ENCODE measurements around the gene PHF14.

Gene PHF14

DNA sequence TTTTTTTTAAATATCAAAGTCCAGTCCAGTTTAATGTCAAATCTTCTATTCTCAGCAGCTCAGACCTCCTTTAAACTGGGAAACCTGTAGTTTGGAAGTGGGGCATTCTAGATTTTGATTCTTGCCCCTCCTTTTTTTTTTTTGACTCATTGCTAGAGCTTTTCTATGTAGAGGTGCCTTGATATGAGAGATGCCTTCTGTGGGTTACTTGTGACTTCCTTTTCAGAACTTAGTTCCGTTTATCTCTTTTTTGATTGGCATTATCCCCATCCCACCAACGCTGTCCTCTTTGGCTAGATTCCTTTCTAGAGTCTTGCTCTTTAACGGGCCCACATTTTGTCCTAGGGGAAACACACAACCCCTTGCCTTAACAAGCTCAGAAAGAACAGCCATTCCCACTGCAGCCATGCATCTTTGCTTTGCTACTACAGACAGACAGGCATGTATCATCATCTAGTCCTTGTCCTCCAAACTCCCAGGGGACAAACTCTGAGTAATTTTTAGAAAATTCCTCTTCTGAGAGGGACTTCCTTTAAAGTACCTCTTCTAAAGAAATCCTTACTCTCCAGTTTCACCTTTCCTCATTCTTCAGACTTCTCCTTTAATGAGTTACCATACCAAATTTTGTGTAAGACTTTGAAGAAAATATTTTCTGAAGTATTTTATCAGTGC, 153.6 kb downstream of the PHF14 start:
- TF ChIP-seq, protein P1, sequence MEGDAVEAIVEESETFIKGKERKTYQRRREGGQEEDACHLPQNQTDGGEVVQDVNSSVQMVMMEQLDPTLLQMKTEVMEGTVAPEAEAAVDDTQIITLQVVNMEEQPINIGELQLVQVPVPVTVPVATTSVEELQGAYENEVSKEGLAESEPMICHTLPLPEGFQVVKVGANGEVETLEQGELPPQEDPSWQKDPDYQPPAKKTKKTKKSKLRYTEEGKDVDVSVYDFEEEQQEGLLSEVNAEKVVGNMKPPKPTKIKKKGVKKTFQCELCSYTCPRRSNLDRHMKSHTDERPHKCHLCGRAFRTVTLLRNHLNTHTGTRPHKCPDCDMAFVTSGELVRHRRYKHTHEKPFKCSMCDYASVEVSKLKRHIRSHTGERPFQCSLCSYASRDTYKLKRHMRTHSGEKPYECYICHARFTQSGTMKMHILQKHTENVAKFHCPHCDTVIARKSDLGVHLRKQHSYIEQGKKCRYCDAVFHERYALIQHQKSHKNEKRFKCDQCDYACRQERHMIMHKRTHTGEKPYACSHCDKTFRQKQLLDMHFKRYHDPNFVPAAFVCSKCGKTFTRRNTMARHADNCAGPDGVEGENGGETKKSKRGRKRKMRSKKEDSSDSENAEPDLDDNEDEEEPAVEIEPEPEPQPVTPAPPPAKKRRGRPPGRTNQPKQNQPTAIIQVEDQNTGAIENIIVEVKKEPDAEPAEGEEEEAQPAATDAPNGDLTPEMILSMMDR (IDR thresholded peaks at IDR 0.05): no peak
- intact Hi-C loops (cut with DNase I; ENCODE audit: low total_unique reads): no loop called here
- peaks cover 0 to 13% (median 3%) of the 10 kb centered on the region in 4 donors for H3K4me1 ChIP-seq
- peaks cover 0 to 4% (median 0%) of the 10 kb centered on the region in 3 donors for H3K36me3 ChIP-seq
- no peak overlapping the region for H3K27ac ChIP-seq
- no peak overlapping the region for H3K4me3 ChIP-seq
- H3K9me3 ChIP-seq: no peaks in the 10 kb centered on the region
- H3K27me3 ChIP-seq: no peaks in the 10 kb centered on the region
- no peak for DNase-seq

DNA sequence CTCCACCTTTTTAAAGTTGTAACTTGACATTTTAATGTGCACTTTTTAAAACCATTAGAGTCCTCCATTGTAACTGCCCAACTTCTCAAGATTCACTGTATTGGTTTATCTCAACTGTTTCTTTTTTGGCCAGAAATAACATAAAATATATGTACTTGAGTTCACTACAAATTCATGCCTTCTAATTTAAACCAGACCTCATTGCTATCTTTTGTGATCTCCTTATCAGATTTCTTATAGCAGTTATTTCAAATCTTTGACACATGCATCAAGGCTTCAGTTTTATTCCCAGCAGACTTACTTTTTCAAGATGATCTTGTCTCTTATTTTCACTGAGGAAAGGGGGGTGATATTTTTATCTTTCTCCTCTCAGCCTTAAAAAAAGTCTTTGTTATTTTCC, 154.3 kb downstream of the PHF14 start:
- no peak for DNase-seq
- Histone ChIP-seq H3K4me1 (peaks cover 0 to 13% (median 3%) of the 10 kb centered on the region in 4 donors), H3K27me3 (no peaks in the 10 kb centered on the region), H3K36me3 (peaks cover 0 to 4% (median 0%) of the 10 kb centered on the region in 3 donors), H3K4me3 (no peak overlapping the region), H3K27ac (no peak overlapping the region), H3K9me3 (no peaks in the 10 kb centered on the region)
- intact Hi-C loops (cut with DNase I; ENCODE audit: low total_unique reads): no loop called here
- TF ChIP-seq, protein P1 (IDR thresholded peaks at IDR 0.05): no peak

DNA sequence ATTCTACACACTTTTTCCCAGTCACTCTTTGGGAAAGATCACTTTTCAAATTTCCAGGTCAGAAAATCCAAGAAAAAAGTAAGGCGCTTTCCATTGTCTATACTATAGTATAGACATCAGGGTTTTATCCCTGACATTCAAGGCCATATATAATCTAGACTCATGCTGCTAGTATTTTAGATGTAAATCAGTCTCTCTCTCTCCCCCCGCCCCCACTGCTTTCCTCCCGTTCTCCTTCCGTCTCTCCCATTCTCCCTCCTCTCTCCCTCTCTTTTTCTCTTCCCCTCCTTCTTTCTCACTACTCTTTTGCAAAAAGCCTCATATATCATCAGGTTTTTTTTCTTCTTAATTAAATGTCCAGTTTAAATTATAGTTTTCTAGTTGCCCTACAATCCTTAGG, 154.8 kb downstream of the PHF14 start:
- TF ChIP-seq, protein P1 (IDR thresholded peaks at IDR 0.05): no peak
- Histone ChIP-seq H3K4me1 (peaks cover 0 to 13% (median 3%) of the 10 kb centered on the region in 4 donors), H3K27ac (no peak overlapping the region), H3K4me3 (no peak overlapping the region), H3K27me3 (no peaks in the 10 kb centered on the region), H3K36me3 (peaks cover 0 to 4% (median 0%) of the 10 kb centered on the region in 3 donors), H3K9me3 (no peaks in the 10 kb centered on the region)
- DNase-seq: no peak
- intact Hi-C loops (cut with DNase I; ENCODE audit: low total_unique reads): no loop called here

DNA sequence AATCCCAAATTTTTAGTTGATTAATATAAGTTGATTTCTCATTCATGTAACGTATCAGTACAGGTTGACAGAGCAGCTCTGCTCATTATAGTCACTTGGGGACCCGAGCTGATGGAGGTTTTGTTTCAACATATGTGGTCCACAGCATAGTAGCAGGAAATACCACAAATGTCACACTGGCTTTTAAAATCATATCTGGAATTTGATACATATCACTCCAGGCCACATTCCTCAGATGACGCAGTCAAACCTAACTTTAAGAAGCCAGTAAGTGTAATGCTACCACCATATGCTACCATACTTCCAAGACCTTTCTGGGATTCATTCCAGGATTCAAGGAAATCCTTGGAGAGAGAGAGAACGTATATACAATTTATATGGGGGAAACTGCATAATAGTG, 156.3 kb downstream of the PHF14 start:
- no peak for DNase-seq
- peaks cover 0 to 13% (median 3%) of the 10 kb centered on the region in 4 donors for H3K4me1 ChIP-seq
- no peak overlapping the region for H3K4me3 ChIP-seq
- no peak overlapping the region for H3K27ac ChIP-seq
- no peaks in the 10 kb centered on the region for H3K9me3 ChIP-seq
- peaks cover 0 to 7% (median 4%) of the 10 kb centered on the region in 3 donors for H3K36me3 ChIP-seq
- no peaks in the 10 kb centered on the region for H3K27me3 ChIP-seq
- TF ChIP-seq, protein P1 (IDR thresholded peaks at IDR 0.05): no peak
- intact Hi-C loops (cut with DNase I; ENCODE audit: low total_unique reads): no loop called here

DNA sequence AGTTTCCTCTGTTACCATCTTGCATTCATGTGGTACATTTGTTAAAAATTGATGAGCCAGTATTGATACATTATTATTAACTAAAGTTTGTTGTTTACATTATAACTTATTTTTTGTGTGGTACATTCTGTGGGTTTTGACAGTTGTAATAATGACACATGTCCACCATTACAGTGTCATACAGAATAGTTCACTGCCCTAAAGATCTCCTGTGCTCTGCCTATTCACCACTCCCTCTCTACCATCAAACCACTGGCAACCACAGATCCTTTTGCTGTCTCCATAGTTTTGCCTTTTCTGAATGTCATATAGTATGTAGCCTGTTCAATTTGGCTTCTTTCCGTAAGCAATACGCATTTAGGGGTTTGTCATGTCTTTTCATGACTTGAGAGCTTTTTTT, 156.9 kb downstream of the PHF14 start:
- peaks cover 0 to 13% (median 3%) of the 10 kb centered on the region in 4 donors for H3K4me1 ChIP-seq
- H3K27me3 ChIP-seq: no peaks in the 10 kb centered on the region
- TF ChIP-seq, protein P1 (IDR thresholded peaks at IDR 0.05): no peak
- no peak overlapping the region for H3K4me3 ChIP-seq
- no peak for DNase-seq
- H3K36me3 ChIP-seq: peaks cover 2 to 7% (median 4%) of the 10 kb centered on the region in 3 donors
- intact Hi-C loops (cut with DNase I; ENCODE audit: low total_unique reads): no loop called here
- no peak overlapping the region for H3K27ac ChIP-seq
- H3K9me3 ChIP-seq: no peaks in the 10 kb centered on the region

Data from tibial artery (tissue), 4 donors.